ENCODE results near the gene OTUD7B.
"Not testable (repeated sequence)": the region's sequence is repeated elsewhere in the genome, so short reads cannot be mapped to it uniquely, and the experiment has no call there.

The OTUD7B gene

GRCh38 chr1:150002217-150002616 lies 8.3 kb downstream of the OTUD7B start:
- no peak for DNase-seq

- DNase-seq: no peak
Measured at GRCh38 chr1:150001415-150001814, 9.1 kb downstream of the OTUD7B start.

- no peak for DNase-seq
Measured at GRCh38 chr1:149997585-149998262, 12.8 kb downstream of the OTUD7B start.

GRCh38 chr1:149995927-149996326 lies 14.6 kb downstream of the OTUD7B start:
- no peak for DNase-seq

- DNase-seq: no peak
Measured at GRCh38 chr1:149993764-149994163, 16.8 kb downstream of the OTUD7B start.

- DNase-seq: no peak
Measured at GRCh38 chr1:149993181-149993580, 17.3 kb downstream of the OTUD7B start.

GRCh38 chr1:149987297-149987595 lies 23.3 kb downstream of the OTUD7B start:
- no peak for DNase-seq

- no peak for DNase-seq
Measured at GRCh38 chr1:149986486-149987296, 23.8 kb downstream of the OTUD7B start.

- DNase-seq: no peak
Measured at GRCh38 chr1:149979972-149980540, 30.5 kb downstream of the OTUD7B start.

- DNase-seq: no peak
Measured at GRCh38 chr1:149979245-149979971, 31.1 kb downstream of the OTUD7B start.

- DNase-seq: no peak
Measured at GRCh38 chr1:149978547-149979023, 31.9 kb downstream of the OTUD7B start.

- peak; percentile 87 for DNase-seq
Measured at GRCh38 chr1:149977345-149977744, 33.2 kb downstream of the OTUD7B start.

- DNase-seq: no peak
Measured at GRCh38 chr1:149972547-149972946, 38.0 kb downstream of the OTUD7B start.

GRCh38 chr1:149967646-149968045 lies 42.9 kb downstream of the OTUD7B start:
- no peak for DNase-seq

- no peak for DNase-seq
Measured at GRCh38 chr1:149967041-149967440, 43.5 kb downstream of the OTUD7B start.

- no peak for DNase-seq
Measured at GRCh38 chr1:149966405-149966804, 44.1 kb downstream of the OTUD7B start.

- DNase-seq: no peak
Measured at GRCh38 chr1:149965440-149965839, 45.1 kb downstream of the OTUD7B start.

GRCh38 chr1:149963358-149963757 lies 47.2 kb downstream of the OTUD7B start:
- DNase-seq: no peak

- no peak for DNase-seq
Measured at GRCh38 chr1:149962736-149963135, 47.8 kb downstream of the OTUD7B start.

- peak; percentile 56 for DNase-seq
Measured at GRCh38 chr1:149962039-149962647, 48.4 kb downstream of the OTUD7B start.

- DNase-seq: not testable (repeated sequence)
Measured at GRCh38 chr1:149957548-149957947, 53.0 kb downstream of the OTUD7B start.

- DNase-seq: no peak
Measured at GRCh38 chr1:149949911-149950310, 60.6 kb downstream of the OTUD7B start.

GRCh38 chr1:149945206-149945605 lies 65.3 kb downstream of the OTUD7B start:
- no peak for DNase-seq

All from NCI-H2171 treated with DMSO at 0.1 percent for 48 hours (cell line).